Astrocyte of the cerebellum (primary cell): ENCODE measurements around the gene CIAO3.
A peak's percentile ranks its signal among the peaks of the same experiment; 100 is the strongest.
"Not testable (repeated sequence)": the region's sequence is repeated elsewhere in the genome, so short reads cannot be mapped to it uniquely, and the experiment has no call there.

Source experiments
- DNase-seq: peaks from one replicate; pipeline ENCODE4 v3.0.0-alpha.2; 2011; ENCODE audit warnings: low read depth
- H3K4me3 ChIP-seq: 2 replicates; pipeline ENCODE4 v1.5.1; 2011; ENCODE audit warnings: mild to moderate bottlenecking, low read depth, low read length, moderate library complexity
- CTCF ChIP-seq: IDR thresholded peaks from 2 replicates; pipeline ENCODE4 v1.5.1; 2012; ENCODE audit warnings: low read length, low read depth, moderate library complexity, mild to moderate bottlenecking; ENCODE audit errors: missing control alignments
- in situ Hi-C: cut with HindIII; loops from 2 replicates; pipeline ENCODE4 v1.10.0; 2017; ENCODE audit warnings: low sequenced_read_pairs

CIAO3 gene

DNA sequence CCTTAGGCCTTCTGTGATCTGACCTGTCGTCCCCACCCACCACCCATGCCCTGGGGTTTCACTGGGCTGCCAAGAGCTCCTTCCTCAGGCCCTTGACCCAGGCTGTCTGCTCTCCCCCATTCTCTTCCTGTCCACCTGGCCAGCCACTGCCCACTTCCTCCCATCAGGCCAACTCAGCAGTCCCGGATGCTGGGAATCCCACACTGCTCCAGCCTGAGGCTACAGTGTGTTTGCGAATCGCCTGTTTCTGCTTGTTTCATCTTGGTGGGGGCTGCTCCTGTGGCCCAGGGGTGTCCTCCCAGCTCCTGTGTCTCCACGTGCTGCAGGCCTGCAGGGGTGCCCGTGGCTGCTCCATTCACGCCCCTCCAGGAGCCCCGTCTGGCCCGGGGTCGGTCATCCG lies 26.7 kb downstream of the CIAO3 start:
- in situ Hi-C loops: loop anchor here (10.0 kb wide), 1 partner anchor 261 kb away; the partner anchor contains the start of gene LMF1
- no peak for DNase-seq
- H3K4me3 ChIP-seq: peak overlapping the region; percentile 19
- TF ChIP-seq CTCF: no peak

DNA sequence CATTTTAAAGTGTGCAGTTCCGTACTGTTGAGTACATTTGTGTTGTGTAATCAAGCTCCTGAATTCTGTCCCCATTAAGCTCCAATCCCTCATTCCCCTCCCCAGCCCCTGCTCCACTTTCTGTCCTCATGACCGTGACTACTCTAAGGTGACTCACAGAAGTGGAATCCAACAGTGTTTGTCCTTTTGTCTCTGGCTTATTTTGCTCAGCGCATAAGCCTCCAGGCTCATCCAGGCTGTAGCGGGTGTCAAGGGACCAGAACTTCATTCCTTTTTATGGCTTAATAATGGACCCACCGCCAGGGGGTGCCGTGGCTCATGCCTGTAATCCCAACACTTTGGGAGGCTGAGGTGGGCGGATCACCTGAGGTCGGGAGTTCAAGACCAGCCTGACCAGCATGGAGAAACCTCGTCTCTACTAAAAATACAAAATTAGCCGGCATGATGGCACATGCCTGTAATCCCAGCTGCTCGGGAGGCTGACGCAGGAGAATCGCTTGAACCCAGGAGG lies 28.0 kb downstream of the CIAO3 start:
- in situ Hi-C loops: loop anchor here (10.0 kb wide), 1 partner anchor 262 kb away; the partner anchor contains the start of gene LMF1
- TF ChIP-seq CTCF: peak; percentile 42
- not testable (repeated sequence) for H3K4me3 ChIP-seq
- peak; percentile 75 for DNase-seq

- in situ Hi-C loops: loop anchor here (10.0 kb wide), 1 partner anchor 263 kb away; the partner anchor contains the start of gene LMF1
- DNase-seq: no peak
- H3K4me3 ChIP-seq: no peak overlapping the region
- TF ChIP-seq CTCF: peak; percentile 86
These were observed 29.1 kb downstream of the CIAO3 start for GRCh38 chr16:711548-712320.

- in situ Hi-C loops: loop anchor here (10.0 kb wide), 1 partner anchor 264 kb away; the partner anchor contains the start of gene LMF1
- H3K4me3 ChIP-seq: no peak overlapping the region
- TF ChIP-seq CTCF: no peak
- no peak for DNase-seq
These were observed 29.7 kb downstream of the CIAO3 start for GRCh38 chr16:711084-711483.

GRCh38 chr16:710500-711075 lies 30.2 kb downstream of the CIAO3 start:
- DNase-seq: no peak
- no peak for TF ChIP-seq CTCF
- in situ Hi-C loops: loop anchor here (10.0 kb wide), 1 partner anchor 264 kb away; the partner anchor contains the start of gene LMF1
- H3K4me3 ChIP-seq: no peak overlapping the region

- in situ Hi-C loops: loop anchor here (10.0 kb wide), 1 partner anchor 265 kb away; the partner anchor contains the start of gene LMF1
- no peak for DNase-seq
- no peak for TF ChIP-seq CTCF
- no peak overlapping the region for H3K4me3 ChIP-seq
These were observed 31.0 kb downstream of the CIAO3 start for GRCh38 chr16:709566-710499.
